OCI-LY7 (cell line): ENCODE results near the gene RNF40. TPM values are rescaled to one million over a fixed set of nuclear protein-coding genes. Genes with fewer than 3 reads are reported as not detected.

Source experiments
- BruUV-seq: library from RNA; stranded (reverse); fragments of 400-500 nt; replicated peaks from 2 replicates; lab custom pipeline; 2021; lab: Mats Ljungman, UMichigan
- CTCF ChIA-PET: fragments of 300-600 bp; sonication (Branson Sonifier 250); formaldehyde crosslinking; loops from one replicate; lab custom pipeline; 2022; ENCODE audit warnings: antibody characterized with exemption; ENCODE audit not compliant: unreplicated experiment; lab: Charles Lee
- POLR2A ChIA-PET: fragments of 300-600 bp; sonication (Branson Sonifier 250); formaldehyde crosslinking; loops from one replicate; lab custom pipeline; 2022; ENCODE audit warnings: antibody characterized with exemption; lab: Charles Lee
- DNase-seq: peaks from one replicate; pipeline ENCODE4 v3.0.0-alpha.2; 2015; ENCODE audit warnings: low spot score
- H2AFZ ChIP-seq: fragments of 200-600 bp; sonication (generic), shearing (Covaris generic); 2 replicates; pipeline ENCODE4 v1.6.1; 2014; ENCODE audit warnings: mild to moderate bottlenecking, antibody characterized with exemption, low read length, moderate library complexity
- H3K27ac ChIP-seq: fragments of 200-600 bp; sonication (generic); 2 replicates; pipeline ENCODE4 v1.5.1; 2014; ENCODE audit warnings: mixed run types, low read depth, mild to moderate bottlenecking, moderate library complexity, low read length, inconsistent platforms; ENCODE audit not compliant: poor library complexity, severe bottlenecking
- H3K36me3 ChIP-seq: fragments of 200-600 bp; sonication (generic); 2 replicates; pipeline ENCODE4 v1.6.1; 2014; ENCODE audit warnings: mild to moderate bottlenecking, antibody characterized with exemption, low read length, moderate library complexity, mixed read lengths; ENCODE audit not compliant: insufficient read depth
- H3K4me1 ChIP-seq: fragments of 200-600 bp; sonication (generic); 2 replicates; pipeline ENCODE4 v1.5.1; 2014; ENCODE audit warnings: mild to moderate bottlenecking, low read length; ENCODE audit not compliant: insufficient read depth, poor library complexity, severe bottlenecking
- H3K4me2 ChIP-seq: fragments of 200-600 bp; sonication (generic); 2 replicates; pipeline ENCODE4 v1.6.1; 2014; ENCODE audit warnings: mild to moderate bottlenecking, low read length
- H3K4me3 ChIP-seq: fragments of 200-600 bp; sonication (generic); 2 replicates; pipeline ENCODE4 v1.5.1; 2014; ENCODE audit warnings: mild to moderate bottlenecking, low read depth, low read length; ENCODE audit not compliant: poor library complexity, severe bottlenecking
- H3K79me2 ChIP-seq: fragments of 200-600 bp; sonication (generic); 2 replicates; pipeline ENCODE4 v1.6.1; 2016; ENCODE audit warnings: low read depth, mild to moderate bottlenecking, low read length, moderate library complexity, mixed read lengths; ENCODE audit not compliant: insufficient read depth
- H3K9me2 ChIP-seq: fragments of 200-600 bp; sonication (generic); 2 replicates; pipeline ENCODE4 v1.6.1; 2016; ENCODE audit warnings: mild to moderate bottlenecking, low read length, mixed read lengths; ENCODE audit not compliant: insufficient read depth
- H3K9me3 ChIP-seq: fragments of 200-600 bp; sonication (generic); 2 replicates; pipeline ENCODE4 v1.6.1; 2014; ENCODE audit warnings: mild to moderate bottlenecking, mixed run types, low read length, mixed read lengths
- H4K20me1 ChIP-seq: fragments of 200-600 bp; sonication (generic); 2 replicates; pipeline ENCODE4 v1.6.1; 2014; ENCODE audit warnings: mild to moderate bottlenecking, antibody characterized with exemption, low read length, moderate library complexity, mixed read lengths; ENCODE audit not compliant: insufficient read depth
- EZH2phosphoT487 ChIP-seq: fragments of 200-600 bp; sonication (generic); IDR thresholded peaks from 2 replicates; pipeline ENCODE4 v1.6.1; 2018; ENCODE audit warnings: low read depth, borderline replicate concordance, mild to moderate bottlenecking, mixed run types, antibody characterized with exemption, low read length, moderate library complexity, mixed read lengths
- intact Hi-C: fragments of 100-400 bp; cut with micrococcal nuclease; formaldehyde crosslinking; loops from one replicate; pipeline ENCODE4 v1.10.0; 2022; ENCODE audit not compliant: unreplicated experiment
- total RNA-seq, 2 experiments: library from RNA; depleted of rRNA in 1 of 2; stranded (reverse); fragments of >200 nt in 1 of 2; shearing (Covaris generic) in 1 of 2; gene quantifications; 2 replicates each; pipeline ENCODE4 v1.2.3, GENCODE V29; 2014 to 2022
- TF ChIP-seq, protein P1 (sequence below): fragments of 200-600 bp; sonication (generic); conservative IDR thresholded peaks from 2 replicates; pipeline ENCODE4 v1.5.1; 2014; ENCODE audit warnings: mild to moderate bottlenecking, antibody characterized with exemption, low read length, moderate library complexity, mixed read lengths

Gene RNF40
- total RNA-seq, 2 experiments from 2014 or later: 70.5 to 108 TPM

DNA sequence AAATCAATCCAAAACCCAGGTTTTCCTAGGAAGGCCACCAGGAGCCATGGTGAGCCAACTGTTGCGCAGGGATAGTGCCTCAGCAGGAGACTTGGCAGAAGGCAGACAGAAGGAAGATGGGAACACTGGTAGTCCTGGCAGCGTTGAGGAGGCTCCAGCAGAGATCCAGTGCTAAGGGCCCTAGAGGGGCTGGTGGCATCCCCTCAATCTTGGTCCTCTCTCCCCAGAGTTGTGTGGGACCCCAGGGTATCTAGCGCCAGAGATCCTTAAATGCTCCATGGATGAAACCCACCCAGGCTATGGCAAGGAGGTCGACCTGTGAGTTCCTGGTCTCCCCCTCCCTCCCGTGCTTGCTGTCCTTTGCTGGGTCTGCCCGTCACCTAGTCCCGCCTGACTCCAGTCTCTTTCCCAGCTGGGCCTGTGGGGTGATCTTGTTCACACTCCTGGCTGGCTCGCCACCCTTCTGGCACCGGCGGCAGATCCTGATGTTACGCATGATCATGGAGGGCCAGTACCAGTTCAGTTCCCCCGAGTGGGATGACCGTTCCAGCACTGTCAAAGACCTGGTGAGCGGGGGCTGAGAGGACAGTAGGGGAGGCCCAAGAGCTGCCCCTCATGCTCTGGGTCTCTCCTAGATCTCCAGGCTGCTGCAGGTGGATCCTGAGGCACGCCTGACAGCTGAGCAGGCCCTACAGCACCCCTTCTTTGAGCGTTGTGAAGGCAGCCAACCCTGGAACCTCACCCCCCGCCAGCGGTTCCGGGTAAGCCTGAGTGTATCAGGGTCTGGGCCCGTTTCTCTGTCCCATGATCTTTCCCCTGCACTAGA is 6.0 kb upstream of the RNF40 start:
- BruUV-seq: no TSS peak
- H3K4me1 ChIP-seq: peaks cover 28% of the 10 kb centered on the region
- ChIA-PET POLR2A (no interaction called here), CTCF (no interaction called here)
- H2AFZ ChIP-seq: no peak overlapping the region
- no peak overlapping the region for H3K27ac ChIP-seq
- H3K9me3 ChIP-seq: no peaks in the 10 kb centered on the region
- peaks cover 71% of the 10 kb centered on the region for H3K36me3 ChIP-seq
- H3K4me3 ChIP-seq: no peak overlapping the region
- H3K9me2 ChIP-seq: no peaks in the 10 kb centered on the region
- intact Hi-C loops: loop anchor here (10.0 kb wide), 1 partner anchor 1881 kb away; the partner anchor contains the start of gene ATP2A1
- 0 out of 2 replicates have a peak, but pooled peaks cover 6% of the 10 kb centered on the region for H3K79me2 ChIP-seq
- H3K4me2 ChIP-seq: no peak overlapping the region
- TF ChIP-seq EZH2phosphoT487: no peak
- TF ChIP-seq, protein P1, sequence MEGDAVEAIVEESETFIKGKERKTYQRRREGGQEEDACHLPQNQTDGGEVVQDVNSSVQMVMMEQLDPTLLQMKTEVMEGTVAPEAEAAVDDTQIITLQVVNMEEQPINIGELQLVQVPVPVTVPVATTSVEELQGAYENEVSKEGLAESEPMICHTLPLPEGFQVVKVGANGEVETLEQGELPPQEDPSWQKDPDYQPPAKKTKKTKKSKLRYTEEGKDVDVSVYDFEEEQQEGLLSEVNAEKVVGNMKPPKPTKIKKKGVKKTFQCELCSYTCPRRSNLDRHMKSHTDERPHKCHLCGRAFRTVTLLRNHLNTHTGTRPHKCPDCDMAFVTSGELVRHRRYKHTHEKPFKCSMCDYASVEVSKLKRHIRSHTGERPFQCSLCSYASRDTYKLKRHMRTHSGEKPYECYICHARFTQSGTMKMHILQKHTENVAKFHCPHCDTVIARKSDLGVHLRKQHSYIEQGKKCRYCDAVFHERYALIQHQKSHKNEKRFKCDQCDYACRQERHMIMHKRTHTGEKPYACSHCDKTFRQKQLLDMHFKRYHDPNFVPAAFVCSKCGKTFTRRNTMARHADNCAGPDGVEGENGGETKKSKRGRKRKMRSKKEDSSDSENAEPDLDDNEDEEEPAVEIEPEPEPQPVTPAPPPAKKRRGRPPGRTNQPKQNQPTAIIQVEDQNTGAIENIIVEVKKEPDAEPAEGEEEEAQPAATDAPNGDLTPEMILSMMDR: no peak
- DNase-seq: no peak
- H4K20me1 ChIP-seq: no peaks in the 10 kb centered on the region

DNA sequence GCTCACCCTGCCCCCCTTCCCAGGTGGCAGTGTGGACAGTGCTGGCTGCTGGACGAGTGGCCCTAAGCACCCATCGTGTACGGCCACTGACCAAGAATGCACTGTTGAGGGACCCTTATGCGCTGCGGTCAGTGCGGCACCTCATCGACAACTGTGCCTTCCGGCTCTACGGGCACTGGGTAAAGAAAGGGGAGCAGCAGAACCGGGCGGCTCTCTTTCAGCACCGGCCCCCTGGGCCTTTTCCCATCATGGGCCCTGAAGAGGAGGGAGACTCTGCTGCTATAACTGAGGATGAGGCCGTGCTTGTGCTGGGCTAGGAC is 5.4 kb upstream of the RNF40 start:
- Histone ChIP-seq H3K4me1 (peaks cover 29% of the 10 kb centered on the region), H3K36me3 (peaks cover 66% of the 10 kb centered on the region), H3K9me3 (no peaks in the 10 kb centered on the region), H3K4me3 (no peak overlapping the region), H4K20me1 (no peaks in the 10 kb centered on the region), H3K4me2 (no peak overlapping the region), H2AFZ (no peak overlapping the region), H3K27ac (no peak overlapping the region), H3K79me2 (0 out of 2 replicates have a peak, but pooled peaks cover 6% of the 10 kb centered on the region), H3K9me2 (no peaks in the 10 kb centered on the region)
- no peak for TF ChIP-seq EZH2phosphoT487
- TF ChIP-seq, protein P1: no peak
- POLR2A ChIA-PET: no interaction called here
- TSS peak; percentile 37 for BruUV-seq
- no peak for DNase-seq
- CTCF ChIA-PET: no interaction called here
- intact Hi-C loops: loop anchor here (10.0 kb wide), 1 partner anchor 1882 kb away; the partner anchor contains the start of gene ATP2A1

DNA sequence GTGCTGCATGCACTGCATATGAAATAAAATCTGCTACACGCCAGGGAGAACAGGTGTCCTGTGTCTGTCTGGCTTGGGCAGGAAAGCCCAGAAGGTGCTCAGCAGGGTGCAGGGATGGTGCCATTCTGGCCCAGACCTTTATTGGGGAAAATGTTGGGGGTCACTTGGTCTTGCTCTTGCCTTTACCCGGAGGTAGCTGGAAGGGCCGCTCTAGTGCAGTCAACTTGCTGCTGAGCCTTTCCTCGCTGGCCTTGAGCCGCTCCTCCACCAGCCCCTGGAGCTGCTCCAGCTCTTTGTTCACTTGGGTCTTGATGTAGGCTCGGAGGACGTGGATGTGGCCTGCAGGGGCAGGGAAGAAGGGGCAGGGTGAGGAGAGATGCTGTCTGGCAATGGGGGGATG is 4.8 kb upstream of the RNF40 start:
- no peak for TF ChIP-seq EZH2phosphoT487
- TF ChIP-seq, protein P1: no peak
- Histone ChIP-seq H3K9me3 (no peaks in the 10 kb centered on the region), H3K4me3 (no peak overlapping the region), H3K9me2 (no peaks in the 10 kb centered on the region), H3K36me3 (peaks cover 66% of the 10 kb centered on the region), H3K79me2 (0 out of 2 replicates have a peak, but pooled peaks cover 6% of the 10 kb centered on the region), H3K4me2 (no peak overlapping the region), H3K27ac (no peak overlapping the region), H3K4me1 (peaks cover 29% of the 10 kb centered on the region), H2AFZ (no peak overlapping the region), H4K20me1 (no peaks in the 10 kb centered on the region)
- ChIA-PET POLR2A (no interaction called here), CTCF (no interaction called here)
- DNase-seq: no peak
- intact Hi-C loops: loop anchor here (10.0 kb wide), 1 partner anchor 1883 kb away; the partner anchor contains the start of gene ATP2A1
- BruUV-seq: no TSS peak
